GM12891 (cell line): Measurements from ENCODE around the gene DESI1.

Experiments used
- POLR2A ChIP-seq: IDR thresholded peaks from 2 replicates; pipeline ENCODE4 v1.6.1; 2011; ENCODE audit warnings: low read depth, low read length, control low read depth
- POLR2AphosphoS5 ChIP-seq: IDR thresholded peaks from 2 replicates; pipeline ENCODE4 v1.6.1; 2011; ENCODE audit warnings: low read depth, low read length, control low read depth
- SPI1 ChIP-seq: IDR thresholded peaks from 2 replicates; pipeline ENCODE4 v1.6.1; 2011; ENCODE audit warnings: low read depth, low read length, control low read depth
- TAF1 ChIP-seq: IDR thresholded peaks from 2 replicates; pipeline ENCODE4 v1.6.1; 2011; ENCODE audit warnings: low read depth, low read length, control low read depth

DNA sequence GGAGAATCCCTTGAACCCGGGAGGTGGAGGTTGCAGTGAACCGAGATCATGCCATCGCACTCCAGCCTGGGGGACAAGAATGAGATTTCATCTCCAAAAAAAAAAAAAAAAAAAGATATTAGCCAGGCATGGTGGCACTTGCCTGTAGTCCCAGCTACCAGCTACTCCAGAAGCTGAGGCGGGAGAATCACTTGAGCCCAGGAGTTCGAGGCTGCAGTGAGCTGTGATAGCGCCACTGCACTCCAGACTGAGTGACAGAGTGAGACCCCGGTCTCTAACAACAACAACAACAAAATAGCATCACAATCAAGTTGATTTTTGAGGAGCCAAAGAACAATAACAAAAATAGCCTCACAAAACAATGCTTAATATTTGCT, 33.5 kb downstream of the DESI1 start:
- TF ChIP-seq POLR2A (no peak), POLR2AphosphoS5 (no peak), SPI1 (no peak), TAF1 (no peak)
